GM10266 (cell line): ENCODE measurements around the gene ITGA3.

ENCODE experiments used
- DNase-seq: peaks from one replicate; pipeline ENCODE4 v3.0.0; 2012; ENCODE audit errors: extremely low spot score
- TF ChIP-seq, protein P1 (sequence below): IDR thresholded peaks from 2 replicates; pipeline ENCODE4 v1.5.1; 2012; ENCODE audit warnings: mild to moderate bottlenecking, low read depth; ENCODE audit not compliant: control insufficient read depth, insufficient read depth; ENCODE audit errors: missing control alignments

The ITGA3 gene

DNA sequence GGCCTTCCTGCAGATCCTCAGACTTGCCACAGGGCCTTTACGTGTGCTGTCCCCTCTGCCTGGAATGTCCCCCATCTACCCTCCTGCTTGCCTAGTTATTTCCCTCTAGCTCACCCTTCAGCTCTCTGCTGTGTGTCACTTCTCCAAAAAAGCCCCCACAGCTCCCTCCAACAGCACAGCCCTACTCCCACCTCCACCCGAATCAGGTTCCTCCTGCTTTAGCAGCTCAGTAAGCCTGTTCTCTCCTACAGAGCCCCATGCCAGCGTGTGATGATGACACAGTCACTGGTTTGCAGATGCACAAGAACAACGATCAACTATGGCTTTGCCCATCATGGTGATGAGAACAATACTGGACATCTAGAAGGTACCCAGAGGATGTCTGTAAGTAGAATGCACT lies 81.1 kb downstream of the ITGA3 start:
- no peak for DNase-seq
- TF ChIP-seq, protein P1, sequence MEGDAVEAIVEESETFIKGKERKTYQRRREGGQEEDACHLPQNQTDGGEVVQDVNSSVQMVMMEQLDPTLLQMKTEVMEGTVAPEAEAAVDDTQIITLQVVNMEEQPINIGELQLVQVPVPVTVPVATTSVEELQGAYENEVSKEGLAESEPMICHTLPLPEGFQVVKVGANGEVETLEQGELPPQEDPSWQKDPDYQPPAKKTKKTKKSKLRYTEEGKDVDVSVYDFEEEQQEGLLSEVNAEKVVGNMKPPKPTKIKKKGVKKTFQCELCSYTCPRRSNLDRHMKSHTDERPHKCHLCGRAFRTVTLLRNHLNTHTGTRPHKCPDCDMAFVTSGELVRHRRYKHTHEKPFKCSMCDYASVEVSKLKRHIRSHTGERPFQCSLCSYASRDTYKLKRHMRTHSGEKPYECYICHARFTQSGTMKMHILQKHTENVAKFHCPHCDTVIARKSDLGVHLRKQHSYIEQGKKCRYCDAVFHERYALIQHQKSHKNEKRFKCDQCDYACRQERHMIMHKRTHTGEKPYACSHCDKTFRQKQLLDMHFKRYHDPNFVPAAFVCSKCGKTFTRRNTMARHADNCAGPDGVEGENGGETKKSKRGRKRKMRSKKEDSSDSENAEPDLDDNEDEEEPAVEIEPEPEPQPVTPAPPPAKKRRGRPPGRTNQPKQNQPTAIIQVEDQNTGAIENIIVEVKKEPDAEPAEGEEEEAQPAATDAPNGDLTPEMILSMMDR: no peak

DNA sequence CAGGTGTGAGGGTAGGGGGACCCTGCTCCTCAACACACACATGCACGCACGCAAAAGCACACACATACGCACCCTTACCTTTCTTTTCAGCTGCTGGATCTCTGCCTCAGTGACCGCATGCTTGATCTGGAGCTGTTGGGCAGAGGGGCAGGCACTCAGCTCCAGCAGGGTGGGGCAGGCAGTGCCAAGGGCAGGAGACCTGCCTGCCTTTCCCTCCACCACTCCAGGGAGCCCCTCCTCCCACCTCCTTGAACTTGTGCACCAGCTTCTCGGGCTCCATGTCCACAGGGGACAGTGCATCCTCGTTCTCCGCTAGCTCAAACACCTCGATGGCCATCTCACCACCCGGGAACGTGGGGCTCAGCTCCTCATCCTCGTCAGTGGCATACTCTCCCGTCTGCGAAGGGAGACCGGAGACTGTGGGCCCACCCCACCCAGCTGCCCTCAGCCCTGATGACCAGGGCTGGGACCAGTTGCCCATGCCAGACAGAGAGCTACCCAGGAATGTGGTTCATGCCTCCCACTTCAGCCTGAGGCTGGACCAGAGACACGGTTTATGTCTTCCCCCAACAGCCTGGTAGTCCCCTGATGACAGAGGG lies 83.4 kb downstream of the ITGA3 start:
- DNase-seq: no peak
- TF ChIP-seq, protein P1: no peak
